Measurements from ENCODE around the gene MIB1. TPM values are rescaled to one million over a fixed set of nuclear protein-coding genes. Genes with fewer than 3 reads are reported as not detected.

MIB1 gene
- total and polyA plus RNA-seq, 2 experiments from 2014 or later: 8.3 to 62.3 TPM

GRCh38 chr18:21702602-21703001 lies 38.0 kb upstream of the MIB1 start:
- WGBS (ENCODE audit: low lambda C conversion rate, missing lambda C conversion rate): 79% methylated on average over 5 of the region's 5 CpGs
- H3K27me3 ChIP-seq: no peaks in the 10 kb centered on the region
- H4K20me1 ChIP-seq (ENCODE audit: insufficient read depth, poor library complexity, severe bottlenecking): no peaks in the 10 kb centered on the region
- H3K4me3 ChIP-seq: peak overlapping the region; percentile 7
- TF ChIP-seq EZH2phosphoT487 (IDR thresholded peaks at IDR 0.05; ENCODE audit: low read depth, severe bottlenecking, unreplicated experiment) (no peak), EZH2 (IDR thresholded peaks at IDR 0.05; ENCODE audit: borderline replicate concordance) (no peak), CTCF (IDR thresholded peaks at IDR 0.05; ENCODE audit: poor library complexity) (no peak)
- no peaks in the 10 kb centered on the region for H3K36me3 ChIP-seq (replicated peaks; ENCODE audit: insufficient read depth, low read depth)
- no peaks in the 10 kb centered on the region for H3K9me3 ChIP-seq (ENCODE audit: low read depth)
- no peak for DNase-seq (ENCODE audit: low spot score)
- H3K9me2 ChIP-seq (replicated peaks; ENCODE audit: insufficient read depth): no peaks in the 10 kb centered on the region
- H3K79me2 ChIP-seq: peaks cover 25% of the 10 kb centered on the region
- H3K4me1 ChIP-seq (ENCODE audit: insufficient read depth): peaks cover 14% of the 10 kb centered on the region
- no peak overlapping the region for H2AFZ ChIP-seq
- no peak overlapping the region for H3K27ac ChIP-seq
- H3K4me2 ChIP-seq: peak overlapping the region; percentile 89

- H3K27ac ChIP-seq: peak overlapping the region; percentile 87
- H3K4me1 ChIP-seq (ENCODE audit: insufficient read depth): peaks cover 10% of the 10 kb centered on the region
- peak overlapping the region; percentile 78 for H3K4me3 ChIP-seq
- H4K20me1 ChIP-seq (ENCODE audit: insufficient read depth, poor library complexity, severe bottlenecking): no peaks in the 10 kb centered on the region
- no peaks in the 10 kb centered on the region for H3K27me3 ChIP-seq
- WGBS (ENCODE audit: low lambda C conversion rate, missing lambda C conversion rate): 7% methylated on average over 17 of the region's 17 CpGs
- H3K4me2 ChIP-seq: peak overlapping the region; percentile 89
- DNase-seq (ENCODE audit: low spot score): no peak
- H3K9me2 ChIP-seq (replicated peaks; ENCODE audit: insufficient read depth): no peaks in the 10 kb centered on the region
- no peaks in the 10 kb centered on the region for H3K36me3 ChIP-seq (replicated peaks; ENCODE audit: insufficient read depth, low read depth)
- no peak for TF ChIP-seq EZH2 (IDR thresholded peaks at IDR 0.05; ENCODE audit: borderline replicate concordance)
- no peak for TF ChIP-seq CTCF (IDR thresholded peaks at IDR 0.05; ENCODE audit: poor library complexity)
- TF ChIP-seq EZH2phosphoT487 (IDR thresholded peaks at IDR 0.05; ENCODE audit: low read depth, severe bottlenecking, unreplicated experiment): no peak
- peak overlapping the region; percentile 89 for H2AFZ ChIP-seq
- no peaks in the 10 kb centered on the region for H3K9me3 ChIP-seq (ENCODE audit: low read depth)
- peaks cover 25% of the 10 kb centered on the region for H3K79me2 ChIP-seq
Measured at GRCh38 chr18:21703241-21703820, 37.3 kb upstream of the MIB1 start.

- peaks cover 9% of the 10 kb centered on the region for H3K4me1 ChIP-seq (ENCODE audit: insufficient read depth)
- TF ChIP-seq CTCF (IDR thresholded peaks at IDR 0.05; ENCODE audit: poor library complexity) (peak; percentile 33), EZH2phosphoT487 (IDR thresholded peaks at IDR 0.05; ENCODE audit: low read depth, severe bottlenecking, unreplicated experiment) (no peak)
- peak within 1 kb of the TSS; percentile 89 for H2AFZ ChIP-seq
- no peaks in the 10 kb centered on the region for H4K20me1 ChIP-seq (ENCODE audit: insufficient read depth, poor library complexity, severe bottlenecking)
- 5% methylated on average over 41 of the region's 60 CpGs for WGBS (ENCODE audit: low lambda C conversion rate, missing lambda C conversion rate)
- no peaks in the 10 kb centered on the region for H3K9me3 ChIP-seq (ENCODE audit: low read depth)
- peak; percentile 98 for DNase-seq (ENCODE audit: low spot score)
- no peaks in the 10 kb centered on the region for H3K27me3 ChIP-seq
- peaks cover 25% of the 10 kb centered on the region for H3K79me2 ChIP-seq
- peak within 1 kb of the TSS; percentile 89 for H3K4me2 ChIP-seq
- H3K9me2 ChIP-seq (replicated peaks; ENCODE audit: insufficient read depth): no peaks in the 10 kb centered on the region
- H3K27ac ChIP-seq: peak within 1 kb of the TSS; percentile 87
- peak within 1 kb of the TSS; percentile 78 for H3K4me3 ChIP-seq
- H3K36me3 ChIP-seq (replicated peaks; ENCODE audit: insufficient read depth, low read depth): no peaks in the 10 kb centered on the region
Measured at GRCh38 chr18:21704603-21705364, 35.8 kb upstream of the MIB1 start, which contains the start of gene ABHD3. Gene ABHD3, minus strand, starts transcription at chr18:21704774. Its CDS starts 109 bp downstream, at chr18:21704665.

All from hepatocyte (in vitro differentiated cells).